Sigmoid colon (tissue), 7 donors: ENCODE results near the gene DUSP18. TPM values are rescaled to one million over a fixed set of nuclear protein-coding genes. Genes with fewer than 3 reads are reported as not detected.

Source experiments
- DNase-seq: peaks from one replicate; pipeline ENCODE4 v3.0.0-alpha.2; 2019
- H3K27ac ChIP-seq, 4 donors: fragments of 200-600 bp; sonication (generic); one replicate each; pipeline ENCODE4 v1.5.1; 2016 to 2019; ENCODE audit warnings: mild to moderate bottlenecking in 1 of 4
- H3K27me3 ChIP-seq, 3 donors: fragments of 200-600 bp; sonication (generic); one replicate each; pipeline ENCODE4 v1.5.1; 2019; ENCODE audit warnings: mild to moderate bottlenecking in 1 of 3
- H3K36me3 ChIP-seq, 4 donors: fragments of 200-600 bp; sonication (generic); one replicate each; pipeline ENCODE4 v1.5.1; 2016 to 2019
- H3K4me1 ChIP-seq, 4 donors: fragments of 200-600 bp; sonication (generic); one replicate each; pipeline ENCODE4 v1.5.1; 2017 to 2019
- H3K4me3 ChIP-seq, 4 donors: fragments of 200-600 bp; sonication (generic); one replicate each; pipeline ENCODE4 v1.5.1; 2017 to 2019; ENCODE audit warnings: mild to moderate bottlenecking in 2 of 4, moderate library complexity in 1 of 4
- H3K9me3 ChIP-seq, 4 donors: fragments of 200-600 bp in 3 of 4; sonication (generic) in 3 of 4; one replicate each; pipeline versions ENCODE4 v1.5.1 to v1.6.1; 2013 to 2019
- EP300 ChIP-seq, 4 donors: sonication (generic); formaldehyde crosslinking; IDR thresholded peaks; one replicate each; pipeline ENCODE4 v1.6.1; 2017; ENCODE audit warnings: antibody characterized with exemption in 4 of 4
- POLR2A ChIP-seq, 2 donors: fragments of 450-650 bp; IDR thresholded peaks; one replicate each; pipeline ENCODE4 v1.6.1; 2016; ENCODE audit warnings: antibody characterized with exemption in 2 of 2, mild to moderate bottlenecking in 2 of 2, moderate library complexity in 2 of 2
- POLR2AphosphoS5 ChIP-seq, 4 donors: sonication (generic); formaldehyde crosslinking; IDR thresholded peaks; one replicate each; pipeline ENCODE4 v1.6.1; 2017; ENCODE audit warnings: antibody characterized with exemption in 4 of 4
- WGBS, 2 donors: extraction: QIAGEN DNeasy Blood & Tissue Kit; methylation state at CpG; one replicate each; pipeline ENCODE4 v1.1.7; 2013; 5-methylcytosine and 5-hydroxymethylcytosine counted together
- intact Hi-C: fragments of 100-400 bp; cut with DNase I; formaldehyde crosslinking; loops from one replicate; pipeline ENCODE4 v1.15.1; 2023
- polyA plus RNA-seq, 3 donors: library from polyadenylated mRNA; stranded (reverse); fragments of 200-250 nt; gene quantifications; one replicate each; pipeline ENCODE4 v1.2.3, GENCODE V29; 2013
- total RNA-seq, 4 donors: library from RNA; depleted of rRNA; stranded (reverse); fragments of >200 nt; gene quantifications; one replicate each; pipeline ENCODE4 v1.1.0, GENCODE V29; 2016
- TF ChIP-seq, protein P1 (sequence below), 4 experiments: fragments of 450-650 bp in 3 of 4; fragments of 200-600 bp in 1 of 4; IDR thresholded peaks; one replicate each; pipeline ENCODE4 v1.5.1; 2016 to 2019; ENCODE audit warnings: antibody characterized with exemption in 4 of 4, mild to moderate bottlenecking in 3 of 4, moderate library complexity in 2 of 4
- donor health status: healthy with polysubstance abuse.
- donor health status: Bipolar disorder and iron deficiency.
- donor health status: healthy.

DUSP18 gene
- total and polyA plus RNA-seq, 7 donors, result 2.4 to 8.3 (median 4.1) TPM

DNA sequence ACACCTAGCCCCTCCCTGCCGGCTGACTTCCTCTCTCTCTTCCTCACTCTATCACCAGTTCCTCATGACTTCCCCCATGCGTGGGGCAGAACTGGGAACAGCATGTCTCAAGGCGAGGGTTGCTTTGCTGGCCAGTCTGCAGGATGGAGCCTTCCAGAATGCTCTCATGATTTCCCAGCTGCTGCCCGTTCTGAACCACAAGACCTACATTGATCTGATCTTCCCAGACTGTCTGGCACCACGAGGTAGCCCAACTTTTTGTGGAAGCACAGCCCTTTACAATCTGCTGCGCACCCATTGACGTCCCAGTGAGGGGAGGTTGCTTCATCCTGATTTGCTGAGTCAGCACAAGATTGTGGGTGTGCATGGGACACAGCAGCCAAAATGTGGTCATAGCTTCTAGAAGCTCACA, 52.1 kb downstream of the DUSP18 start:
- Histone ChIP-seq H3K36me3 (peaks cover 3 to 84% (median 16%) of the 10 kb centered on the region in 4 donors), H3K27me3 (no peaks in the 10 kb centered on the region), H3K4me3 (no peak overlapping the region), H3K4me1 (no peaks in the 10 kb centered on the region), H3K9me3 (no peaks in the 10 kb centered on the region), H3K27ac (no peak overlapping the region)
- intact Hi-C loops, result no loop called here
- TF ChIP-seq, protein P1, sequence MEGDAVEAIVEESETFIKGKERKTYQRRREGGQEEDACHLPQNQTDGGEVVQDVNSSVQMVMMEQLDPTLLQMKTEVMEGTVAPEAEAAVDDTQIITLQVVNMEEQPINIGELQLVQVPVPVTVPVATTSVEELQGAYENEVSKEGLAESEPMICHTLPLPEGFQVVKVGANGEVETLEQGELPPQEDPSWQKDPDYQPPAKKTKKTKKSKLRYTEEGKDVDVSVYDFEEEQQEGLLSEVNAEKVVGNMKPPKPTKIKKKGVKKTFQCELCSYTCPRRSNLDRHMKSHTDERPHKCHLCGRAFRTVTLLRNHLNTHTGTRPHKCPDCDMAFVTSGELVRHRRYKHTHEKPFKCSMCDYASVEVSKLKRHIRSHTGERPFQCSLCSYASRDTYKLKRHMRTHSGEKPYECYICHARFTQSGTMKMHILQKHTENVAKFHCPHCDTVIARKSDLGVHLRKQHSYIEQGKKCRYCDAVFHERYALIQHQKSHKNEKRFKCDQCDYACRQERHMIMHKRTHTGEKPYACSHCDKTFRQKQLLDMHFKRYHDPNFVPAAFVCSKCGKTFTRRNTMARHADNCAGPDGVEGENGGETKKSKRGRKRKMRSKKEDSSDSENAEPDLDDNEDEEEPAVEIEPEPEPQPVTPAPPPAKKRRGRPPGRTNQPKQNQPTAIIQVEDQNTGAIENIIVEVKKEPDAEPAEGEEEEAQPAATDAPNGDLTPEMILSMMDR (IDR thresholded peaks at IDR 0.05), result no peak
- TF ChIP-seq POLR2AphosphoS5 (IDR thresholded peaks at IDR 0.05), result peak in 2 of 4 donors; percentile 10 to 15
- no peak for DNase-seq
- WGBS, 2 donors, result 85 to 89% methylated on average over 7 of the region's 7 CpGs

DNA sequence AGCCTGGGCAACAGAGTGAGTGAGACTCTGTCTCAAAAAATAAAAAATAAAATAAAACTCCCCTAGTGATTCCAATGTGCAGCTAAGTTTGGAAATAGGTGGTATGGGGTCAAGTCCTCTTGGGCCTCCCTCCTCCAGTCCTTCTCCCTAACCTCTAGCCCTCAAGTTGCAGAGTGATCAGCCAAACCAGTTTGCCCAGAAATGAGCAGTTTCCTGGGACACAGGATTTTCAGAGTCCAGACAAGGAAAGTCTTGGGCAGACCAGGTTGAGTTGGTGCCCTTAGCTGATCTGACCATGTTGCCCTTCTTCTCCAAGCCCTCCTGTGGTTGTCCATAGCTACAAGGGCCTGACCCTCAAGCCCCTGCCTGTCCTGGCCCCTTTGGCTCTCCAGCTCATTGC, 52.8 kb downstream of the DUSP18 start:
- TF ChIP-seq, protein P1 (IDR thresholded peaks at IDR 0.05), result no peak
- TF ChIP-seq POLR2AphosphoS5 (IDR thresholded peaks at IDR 0.05) (no peak), POLR2A (IDR thresholded peaks at IDR 0.05) (no peak), EP300 (IDR thresholded peaks at IDR 0.05) (no peak)
- no peak for DNase-seq
- intact Hi-C loops, result no loop called here
- Histone ChIP-seq H3K36me3 (peaks cover 0 to 78% (median 16%) of the 10 kb centered on the region in 4 donors), H3K4me3 (no peak overlapping the region), H3K4me1 (peaks cover 0 to 4% (median 1%) of the 10 kb centered on the region in 4 donors), H3K9me3 (no peaks in the 10 kb centered on the region), H3K27ac (no peak overlapping the region), H3K27me3 (no peaks in the 10 kb centered on the region)

DNA sequence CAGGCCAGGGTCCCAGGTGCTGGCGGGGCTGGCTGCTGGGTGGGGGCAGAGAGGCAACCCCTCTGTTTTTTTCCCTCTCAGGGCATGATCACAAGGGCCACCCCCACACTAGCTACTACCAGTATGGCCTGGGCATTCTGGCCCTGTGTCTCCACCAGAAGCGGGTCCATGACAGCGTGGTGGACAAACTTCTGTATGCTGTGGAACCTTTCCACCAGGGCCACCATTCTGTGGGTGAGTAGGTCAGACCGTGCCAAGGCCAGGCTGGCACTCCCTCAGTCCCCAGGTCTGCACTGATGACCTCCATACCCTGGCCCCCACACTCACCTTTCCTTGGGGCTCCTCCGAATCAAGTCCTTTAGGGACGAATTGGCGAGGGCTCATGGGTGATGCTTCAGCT, 53.4 kb downstream of the DUSP18 start:
- Histone ChIP-seq H3K27me3 (no peaks in the 10 kb centered on the region), H3K4me3 (no peak overlapping the region), H3K27ac (no peak overlapping the region), H3K4me1 (peaks cover 0 to 10% (median 7%) of the 10 kb centered on the region in 4 donors), H3K36me3 (peaks cover 0 to 73% (median 16%) of the 10 kb centered on the region in 4 donors), H3K9me3 (no peaks in the 10 kb centered on the region)
- intact Hi-C loops, result no loop called here
- no peak for DNase-seq
- WGBS, 2 donors, result 95 to 97% methylated on average over 7 of the region's 7 CpGs
- TF ChIP-seq, protein P1 (IDR thresholded peaks at IDR 0.05), result no peak
- TF ChIP-seq POLR2A (IDR thresholded peaks at IDR 0.05) (no peak), EP300 (IDR thresholded peaks at IDR 0.05) (no peak), POLR2AphosphoS5 (IDR thresholded peaks at IDR 0.05) (no peak)

DNA sequence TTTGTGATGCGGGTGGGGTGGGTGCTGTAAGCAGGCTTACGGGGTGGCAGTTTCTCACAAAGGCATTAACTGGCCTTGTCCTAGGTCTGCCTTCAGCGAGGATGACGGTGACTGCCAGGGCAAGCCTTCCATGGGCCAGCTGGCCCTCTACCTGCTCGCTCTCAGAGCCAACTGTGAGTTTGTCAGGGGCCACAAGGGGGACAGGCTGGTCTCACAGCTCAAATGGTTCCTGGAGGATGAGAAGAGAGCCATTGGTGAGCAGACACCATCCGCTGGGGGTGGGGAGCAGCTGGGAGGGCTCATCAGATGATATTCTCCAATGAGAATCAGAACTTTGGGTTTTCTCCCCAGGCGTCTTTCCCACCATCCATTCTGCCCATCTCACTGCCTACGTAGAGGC, 54.9 kb downstream of the DUSP18 start:
- H3K4me3 ChIP-seq, result no peak overlapping the region
- intact Hi-C loops, result no loop called here
- TF ChIP-seq POLR2AphosphoS5 (IDR thresholded peaks at IDR 0.05) (no peak), POLR2A (IDR thresholded peaks at IDR 0.05) (no peak)
- H3K36me3 ChIP-seq, result peaks cover 0 to 58% (median 11%) of the 10 kb centered on the region in 4 donors
- WGBS, 2 donors, result 95 to 96% methylated on average over 8 of the region's 8 CpGs
- no peak overlapping the region for H3K27ac ChIP-seq
- no peaks in the 10 kb centered on the region for H3K27me3 ChIP-seq
- no peak for DNase-seq
- H3K4me1 ChIP-seq, result peaks cover 0 to 25% (median 22%) of the 10 kb centered on the region in 4 donors
- H3K9me3 ChIP-seq, result no peaks in the 10 kb centered on the region

Other genes starting within 250 kb of the DUSP18 start
- 1 to 10 TPM; 2.9 to 7.1 (median 4.8) TPM for gene MTFP1, start 242.1 kb downstream of the DUSP18 start, total RNA-seq
- 10 to 100 TPM; 21.0 to 38.5 (median 31.2) TPM for gene MTFP1, start 242.1 kb downstream of the DUSP18 start, polyA plus RNA-seq
- not detected for gene SEC14L3, start 195.9 kb downstream of the DUSP18 start, total RNA-seq
- under 1 TPM in 1 of 3 donors, not detected in 2; 0.23 TPM for gene SEC14L3, start 195.9 kb downstream of the DUSP18 start, polyA plus RNA-seq
- gene SEC14L4, start 162.2 kb downstream of the DUSP18 start, total RNA-seq, result not detected
- gene SEC14L4, start 162.2 kb downstream of the DUSP18 start, polyA plus RNA-seq, result under 1 TPM in 1 of 3 donors, not detected in 2; 0.04 TPM
- gene SEC14L6, start 121.1 kb downstream of the DUSP18 start, total RNA-seq, result 1 to 10 TPM in 1 of 4 donors, under 1 TPM in 2, not detected in 1; 0.41 to 4.3 (median 0.83) TPM
- under 1 TPM in 1 of 3 donors, not detected in 2; 0.10 TPM for gene SEC14L6, start 121.1 kb downstream of the DUSP18 start, polyA plus RNA-seq
- gene GAL3ST1, start 93.2 kb downstream of the DUSP18 start, total RNA-seq, result 1 to 10 TPM in 2 of 4 donors, under 1 TPM in 2; 0.68 to 2.8 (median 1.5) TPM
- gene GAL3ST1, start 93.2 kb downstream of the DUSP18 start, polyA plus RNA-seq, result 10 to 100 TPM in 1 of 3 donors, 1 to 10 TPM in 2; 3.6 to 10.2 (median 5.8) TPM
- 10 to 100 TPM; 33.2 to 48.1 (median 43.1) TPM for gene PES1, start 76.0 kb downstream of the DUSP18 start, total RNA-seq
- gene PES1, start 76.0 kb downstream of the DUSP18 start, polyA plus RNA-seq, result 10 to 100 TPM; 25.0 to 64.8 (median 33.0) TPM
- 10 to 100 TPM; 23.5 to 45.7 (median 25.5) TPM for gene TCN2, start 60.7 kb downstream of the DUSP18 start, total RNA-seq
- gene TCN2, start 60.7 kb downstream of the DUSP18 start, polyA plus RNA-seq, result 10 to 100 TPM in 2 of 3 donors, 1 to 10 TPM in 1; 8.4 to 28.7 (median 17.1) TPM
- gene SLC35E4, start 32.1 kb downstream of the DUSP18 start, total RNA-seq, result 1 to 10 TPM; 5.0 to 7.7 (median 6.4) TPM
- gene SLC35E4, start 32.1 kb downstream of the DUSP18 start, polyA plus RNA-seq, result 1 to 10 TPM; 1.2 to 4.0 (median 2.1) TPM
- 1 to 10 TPM; 1.4 to 3.0 (median 2.1) TPM for gene OSBP2, start 27.0 kb upstream of the DUSP18 start, total RNA-seq
- 1 to 10 TPM; 1.2 to 1.6 (median 1.5) TPM for gene OSBP2, start 27.0 kb upstream of the DUSP18 start, polyA plus RNA-seq